Gastroesophageal sphincter (tissue), 3 donors: ENCODE results near the gene ANXA11.

ENCODE experiments used
- POLR2AphosphoS5 ChIP-seq: sonication (generic); formaldehyde crosslinking; IDR thresholded peaks from one replicate; pipeline ENCODE4 v1.6.1; 2017; ENCODE audit warnings: antibody characterized with exemption
- TF ChIP-seq, protein P1 (sequence below), 4 experiments: fragments of 200-600 bp in 2 of 4; fragments of 450-650 bp in 2 of 4; sonication (generic) in 1 of 4; IDR thresholded peaks; one replicate each; pipeline ENCODE4 v1.5.1; 2017 to 2019; ENCODE audit warnings: antibody characterized with exemption in 4 of 4, mild to moderate bottlenecking in 2 of 4, moderate library complexity in 2 of 4

DNA sequence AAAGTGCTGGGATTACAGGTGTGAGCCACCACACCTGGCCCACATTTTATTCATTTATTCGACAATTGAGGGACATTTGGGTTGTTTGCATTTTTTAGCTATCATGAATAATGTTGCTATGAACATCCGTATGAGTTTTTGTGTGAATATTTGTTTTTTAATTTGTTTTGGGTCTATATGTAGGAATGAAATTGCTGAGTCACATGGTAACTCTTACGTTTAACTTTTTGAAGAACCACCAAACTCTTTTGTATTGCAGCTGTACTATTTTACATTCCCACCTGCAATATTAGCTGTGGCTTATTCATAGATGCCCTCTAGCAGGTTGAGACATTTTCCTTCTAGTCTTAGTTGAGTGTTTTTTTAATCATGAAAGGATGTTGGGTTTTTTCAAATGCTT, 58.4 kb downstream of the ANXA11 start:
- TF ChIP-seq, protein P1, sequence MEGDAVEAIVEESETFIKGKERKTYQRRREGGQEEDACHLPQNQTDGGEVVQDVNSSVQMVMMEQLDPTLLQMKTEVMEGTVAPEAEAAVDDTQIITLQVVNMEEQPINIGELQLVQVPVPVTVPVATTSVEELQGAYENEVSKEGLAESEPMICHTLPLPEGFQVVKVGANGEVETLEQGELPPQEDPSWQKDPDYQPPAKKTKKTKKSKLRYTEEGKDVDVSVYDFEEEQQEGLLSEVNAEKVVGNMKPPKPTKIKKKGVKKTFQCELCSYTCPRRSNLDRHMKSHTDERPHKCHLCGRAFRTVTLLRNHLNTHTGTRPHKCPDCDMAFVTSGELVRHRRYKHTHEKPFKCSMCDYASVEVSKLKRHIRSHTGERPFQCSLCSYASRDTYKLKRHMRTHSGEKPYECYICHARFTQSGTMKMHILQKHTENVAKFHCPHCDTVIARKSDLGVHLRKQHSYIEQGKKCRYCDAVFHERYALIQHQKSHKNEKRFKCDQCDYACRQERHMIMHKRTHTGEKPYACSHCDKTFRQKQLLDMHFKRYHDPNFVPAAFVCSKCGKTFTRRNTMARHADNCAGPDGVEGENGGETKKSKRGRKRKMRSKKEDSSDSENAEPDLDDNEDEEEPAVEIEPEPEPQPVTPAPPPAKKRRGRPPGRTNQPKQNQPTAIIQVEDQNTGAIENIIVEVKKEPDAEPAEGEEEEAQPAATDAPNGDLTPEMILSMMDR (IDR thresholded peaks at IDR 0.05): no peak
- no peak for TF ChIP-seq POLR2AphosphoS5
